Right atrium auricular region (tissue), 2 donors: ENCODE results near the gene LANCL3. TPM values are rescaled to one million over a fixed set of nuclear protein-coding genes. Genes with fewer than 3 reads are reported as not detected.
"Not testable (repeated sequence)": the region's sequence is repeated elsewhere in the genome, so short reads cannot be mapped to it uniquely, and the experiment has no call there.

Source experiments
- DNase-seq: peaks from one replicate; pipeline ENCODE4 v3.0.0-alpha.2; 2019; ENCODE audit warnings: low spot score
- H3K27ac ChIP-seq, 2 donors: fragments of 200-600 bp; sonication (generic); 1 replicate in 1 of 2; 2 replicates in 1 of 2; pipeline ENCODE4 v1.5.1; 2016 to 2019
- H3K27me3 ChIP-seq, 2 donors: fragments of 200-600 bp; sonication (generic); one replicate each; pipeline versions ENCODE4 v1.5.1 to v1.6.0; 2017 to 2019
- H3K36me3 ChIP-seq: fragments of 200-600 bp; sonication (generic); one replicate; pipeline ENCODE4 v1.5.1; 2016
- H3K4me1 ChIP-seq, 2 donors: fragments of 200-600 bp; sonication (generic); one replicate each; pipeline versions ENCODE4 v1.5.1 to v1.6.0; 2017 to 2019
- H3K4me3 ChIP-seq, 2 donors: fragments of 200-600 bp; sonication (generic); 1 replicate in 1 of 2; 2 replicates in 1 of 2; pipeline ENCODE4 v1.5.1; 2017 to 2019; ENCODE audit warnings: mild to moderate bottlenecking in 1 of 2, moderate library complexity in 1 of 2
- H3K9me3 ChIP-seq, 2 donors: fragments of 200-600 bp; sonication (generic); one replicate each; pipeline ENCODE4 v1.5.1; 2019
- CTCF ChIP-seq, 2 donors: fragments of 200-600 bp; sonication (generic); IDR thresholded peaks; one replicate each; pipeline ENCODE4 v1.5.1; 2019; ENCODE audit warnings: antibody characterized with exemption in 2 of 2
- total RNA-seq, 2 donors: library from RNA; depleted of rRNA; stranded (reverse); fragments of >200 nt; gene quantifications; one replicate each; pipeline ENCODE4 v1.1.0, GENCODE V29; 2016

Gene LANCL3
- total RNA-seq, 2 donors from 2014 or later: 0.07 to 0.08 TPM

GRCh38 chrX:37553476-37553875, 18.0 kb upstream of the LANCL3 start:
- H3K27ac ChIP-seq: no peak overlapping the region

GRCh38 chrX:37565254-37565653, 6.2 kb upstream of the LANCL3 start:
- not testable (repeated sequence) for DNase-seq, H3K36me3 ChIP-seq, H3K4me3 ChIP-seq, H3K27ac ChIP-seq, H3K9me3 ChIP-seq, H3K4me1 ChIP-seq, H3K27me3 ChIP-seq

More at GRCh38 chrX:37553476-37553875, 18.0 kb upstream of the LANCL3 start:
- H3K27me3 ChIP-seq: no peaks in the 10 kb centered on the region
- no peak for TF ChIP-seq CTCF (IDR thresholded peaks at IDR 0.05)
- no peaks in the 10 kb centered on the region for H3K4me1 ChIP-seq
- no peak for DNase-seq
- H3K36me3 ChIP-seq: no peaks in the 10 kb centered on the region
- H3K9me3 ChIP-seq: no peaks in the 10 kb centered on the region
- no peak overlapping the region for H3K4me3 ChIP-seq

GRCh38 chrX:37570349-37570748, 1.1 kb upstream of the LANCL3 start:
- not testable (repeated sequence) for H3K9me3 ChIP-seq, H3K27ac ChIP-seq, DNase-seq, H3K4me1 ChIP-seq, H3K27me3 ChIP-seq, H3K36me3 ChIP-seq, H3K4me3 ChIP-seq

GRCh38 chrX:37572108-37572587, 687 bp downstream of the LANCL3 start:
- not testable (repeated sequence) for H3K4me1 ChIP-seq, H3K27me3 ChIP-seq, H3K27ac ChIP-seq, H3K36me3 ChIP-seq, H3K9me3 ChIP-seq, DNase-seq
- TF ChIP-seq CTCF (IDR thresholded peaks at IDR 0.05): peak in 1 of 2 donors; percentile 28
- H3K4me3 ChIP-seq: peak overlapping the region; percentile 19 to 36

GRCh38 chrX:37573121-37573520, 1.7 kb downstream of the LANCL3 start:
- DNase-seq, H3K9me3 ChIP-seq, H3K27ac ChIP-seq, H3K27me3 ChIP-seq, H3K36me3 ChIP-seq, H3K4me1 ChIP-seq, H3K4me3 ChIP-seq: not testable (repeated sequence)

- H3K27ac ChIP-seq: no peak overlapping the region
Observed at GRCh38 chrX:37578045-37578444, 6.6 kb downstream of the LANCL3 start.

GRCh38 chrX:37580080-37580479, 8.6 kb downstream of the LANCL3 start:
- H3K4me1 ChIP-seq: no peaks in the 10 kb centered on the region
- no peak for TF ChIP-seq CTCF (IDR thresholded peaks at IDR 0.05)
- no peak overlapping the region for H3K4me3 ChIP-seq
- no peaks in the 10 kb centered on the region for H3K27me3 ChIP-seq
- no peaks in the 10 kb centered on the region for H3K9me3 ChIP-seq
- H3K36me3 ChIP-seq: no peaks in the 10 kb centered on the region
- DNase-seq: no peak
- H3K27ac ChIP-seq: no peak overlapping the region

More at GRCh38 chrX:37578045-37578444, 6.6 kb downstream of the LANCL3 start:
- no peaks in the 10 kb centered on the region for H3K36me3 ChIP-seq
- no peak for DNase-seq
- no peak for TF ChIP-seq CTCF (IDR thresholded peaks at IDR 0.05)
- no peaks in the 10 kb centered on the region for H3K4me1 ChIP-seq
- no peaks in the 10 kb centered on the region for H3K27me3 ChIP-seq
- no peaks in the 10 kb centered on the region for H3K9me3 ChIP-seq
- H3K4me3 ChIP-seq: no peak overlapping the region

GRCh38 chrX:37587337-37587736, 15.9 kb downstream of the LANCL3 start:
- H3K27ac ChIP-seq, H3K4me1 ChIP-seq, DNase-seq, H3K36me3 ChIP-seq, H3K9me3 ChIP-seq, H3K27me3 ChIP-seq, H3K4me3 ChIP-seq: not testable (repeated sequence)
